GM23338 (cell line): ENCODE data around the gene RHOA. TPM values are rescaled to one million over a fixed set of nuclear protein-coding genes. Genes with fewer than 3 reads are reported as not detected.

Experiments
- ATAC-seq: fragments of 200-7000 bp; cut with Tn5 transposase; 3 replicates; pipeline ENCODE4 v1.9.1; 2020
- DNase-seq: peaks from one replicate; pipeline ENCODE4 v3.0.0-alpha.2; 2015; ENCODE audit warnings: low spot score
- H2AFZ ChIP-seq: fragments of 200-600 bp; sonication (generic); 2 replicates; pipeline ENCODE4 v1.8.0; 2016; ENCODE audit warnings: antibody characterized with exemption, mild to moderate bottlenecking, moderate library complexity
- H3F3A ChIP-seq: fragments of 200-600 bp; sonication (generic); replicated peaks from 2 replicates; pipeline ENCODE4 v1.8.0; 2017; ENCODE audit warnings: antibody characterized with exemption, mixed run types, low read depth
- H3K27ac ChIP-seq: fragments of 200-600 bp; sonication (generic); 2 replicates; pipeline ENCODE4 v1.6.1; 2016; ENCODE audit warnings: low read depth
- H3K27me3 ChIP-seq: fragments of 200-600 bp; sonication (generic); 2 replicates; pipeline ENCODE4 v1.8.0; 2016; ENCODE audit warnings: mild to moderate bottlenecking, mixed run types, moderate library complexity; ENCODE audit not compliant: insufficient read depth
- H3K36me3 ChIP-seq: fragments of 200-600 bp; sonication (generic); 2 replicates; pipeline ENCODE4 v1.8.0; 2016; ENCODE audit warnings: mild to moderate bottlenecking; ENCODE audit not compliant: insufficient read depth
- H3K4me1 ChIP-seq: fragments of 200-600 bp; sonication (generic); 2 replicates; pipeline ENCODE4 v1.8.0; 2016; ENCODE audit warnings: mild to moderate bottlenecking, moderate library complexity; ENCODE audit not compliant: insufficient read depth
- H3K4me2 ChIP-seq: fragments of 200-600 bp; sonication (generic); 2 replicates; pipeline ENCODE4 v1.7.1; 2017; ENCODE audit warnings: mixed run types
- H3K4me3 ChIP-seq: fragments of 200-600 bp; sonication (generic); 2 replicates; pipeline ENCODE4 v1.6.1; 2016; ENCODE audit warnings: mixed run types
- H3K79me2 ChIP-seq: fragments of 200-600 bp; sonication (generic); replicated peaks from 2 replicates; pipeline ENCODE4 v1.8.0; 2017; ENCODE audit warnings: mild to moderate bottlenecking; ENCODE audit not compliant: insufficient read depth
- H3K9me2 ChIP-seq: fragments of 200-600 bp; sonication (generic); 2 replicates; pipeline ENCODE4 v1.8.0; 2017; ENCODE audit not compliant: insufficient read depth
- H4K20me1 ChIP-seq: fragments of 200-600 bp; sonication (generic); replicated peaks from 2 replicates; pipeline ENCODE4 v1.8.0; 2017; ENCODE audit warnings: mild to moderate bottlenecking; ENCODE audit not compliant: insufficient read depth
- H3K27ac Mint-ChIP-seq: 2 replicates; pipeline ENCODE4 v1.8.0; 2020; ENCODE audit warnings: inconsistent platforms, mild to moderate bottlenecking, moderate library complexity, mixed read lengths
- H3K27me3 Mint-ChIP-seq: 3 replicates; pipeline ENCODE4 v1.8.0; 2022; ENCODE audit warnings: low read depth, mild to moderate bottlenecking, moderate library complexity, mixed read lengths, inconsistent platforms; ENCODE audit not compliant: insufficient read depth, poor library complexity
- H3K36me3 Mint-ChIP-seq: 3 replicates; pipeline ENCODE4 v1.8.0; 2021; ENCODE audit warnings: low read depth, mild to moderate bottlenecking, inconsistent platforms, moderate library complexity, mixed read lengths
- H3K4me1 Mint-ChIP-seq: 3 replicates; pipeline ENCODE4 v1.8.0; 2020; ENCODE audit warnings: mild to moderate bottlenecking, inconsistent platforms, mixed read lengths
- H3K4me3 Mint-ChIP-seq: 3 replicates; pipeline ENCODE4 v1.8.0; 2021; ENCODE audit warnings: moderate library complexity, mild to moderate bottlenecking, inconsistent platforms, mixed read lengths
- H3K9me3 Mint-ChIP-seq: 3 replicates; pipeline ENCODE4 v1.8.0; 2020; ENCODE audit warnings: moderate library complexity, mild to moderate bottlenecking, inconsistent platforms, mixed read lengths
- CREB1 ChIP-seq: fragments of 250-450 bp; sonication (Bioruptor Pico); IDR thresholded peaks from 2 replicates; pipeline ENCODE4 v1.5.0; 2020; ENCODE audit warnings: low read depth, mild to moderate bottlenecking, moderate library complexity
- CTCF ChIP-seq, 2 experiments: fragments of 200-600 bp in 1 of 2; sonication (generic) in 1 of 2; conservative IDR thresholded peaks; 2 replicates each; pipeline versions ENCODE4 v1.5.1 to v1.6.1; 2016 to 2017; ENCODE audit warnings: antibody characterized with exemption in 2 of 2, low read depth in 2 of 2, mild to moderate bottlenecking in 2 of 2, moderate library complexity in 1 of 2
- EZH2phosphoT487 ChIP-seq: fragments of 200-600 bp; sonication (generic); IDR thresholded peaks from one replicate; pipeline ENCODE4 v1.8.1; 2018; ENCODE audit warnings: antibody characterized with exemption; ENCODE audit not compliant: unreplicated experiment
- JUNB ChIP-seq: IDR thresholded peaks from one replicate; pipeline ENCODE4 v1.6.1; 2016; ENCODE audit warnings: antibody characterized with exemption; ENCODE audit not compliant: unreplicated experiment
- NANOG ChIP-seq: IDR thresholded peaks from 2 replicates; pipeline ENCODE4 v1.6.1; 2016; ENCODE audit warnings: antibody characterized with exemption, borderline replicate concordance
- STAT1 ChIP-seq: IDR thresholded peaks from one replicate; pipeline ENCODE4 v1.6.1; 2016; ENCODE audit warnings: antibody characterized with exemption; ENCODE audit not compliant: unreplicated experiment
- ZNF331 ChIP-seq: fragments of 250-450 bp; sonication (Bioruptor Pico); IDR thresholded peaks from 2 replicates; pipeline ENCODE4 v1.5.0; 2020; ENCODE audit warnings: low read depth, mild to moderate bottlenecking, moderate library complexity
- ZNF462 ChIP-seq: fragments of 250-450 bp; sonication (Bioruptor Pico); IDR thresholded peaks from 2 replicates; pipeline ENCODE4 v1.5.0; 2020; ENCODE audit warnings: mild to moderate bottlenecking, moderate library complexity
- polyA plus RNA-seq: library from polyadenylated mRNA; unstranded; fragments of >200 nt; fragmentation: Nextera tagmentation; extraction: Ambion mirVana; gene quantifications from 2 replicates; pipeline ENCODE4 v1.2.1, GENCODE V29; 2016
- total RNA-seq: library from RNA; depleted of rRNA; stranded (reverse); fragments of >200 nt; shearing (Covaris generic); gene quantifications from 2 replicates; pipeline ENCODE4 v1.2.3, GENCODE V29; 2014
- TF ChIP-seq, protein P1 (sequence below): IDR thresholded peaks from one replicate; pipeline ENCODE4 v1.6.1; 2018; ENCODE audit warnings: antibody characterized with exemption; ENCODE audit not compliant: unreplicated experiment

Gene RHOA
- total and polyA plus RNA-seq, 2 experiments from 2014 or later, result 248 to 373 TPM

DNA sequence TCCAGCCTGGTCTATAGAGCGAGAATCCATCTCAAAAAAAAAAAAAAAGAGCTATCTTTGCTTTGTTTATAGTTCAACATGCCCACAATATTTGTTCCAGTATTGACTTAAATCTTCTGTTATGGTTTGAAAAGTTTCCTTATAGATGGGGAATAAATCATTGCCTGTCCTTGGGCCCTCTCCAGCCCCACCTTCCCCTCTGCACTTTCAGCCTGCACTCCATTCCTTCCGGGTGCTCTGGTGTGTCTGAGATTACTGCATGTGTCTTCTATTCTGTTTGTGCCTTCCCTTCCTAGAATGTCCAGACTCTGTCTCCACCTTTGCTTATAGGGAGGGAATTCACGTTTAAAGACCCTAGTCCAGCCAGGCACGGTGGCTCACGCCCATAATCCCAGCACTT lies 28.4 kb downstream of the RHOA start:
- Mint-ChIP-seq H3K4me3 (no peak overlapping the region), H3K36me3 (peaks cover 3% of the 10 kb centered on the region; the same call in 2 of the 3 replicates), H3K4me1 (peaks cover 3% of the 10 kb centered on the region; the same call in 1 of the 3 replicates), H3K27me3 (peaks cover 3% of the 10 kb centered on the region), H3K27ac (no peak overlapping the region), H3K9me3 (no peaks in the 10 kb centered on the region)
- no peak for DNase-seq
- Histone ChIP-seq H3F3A (peaks cover 4% of the 10 kb centered on the region; the same call in 1 of the 2 replicates), H3K9me2 (no peaks in the 10 kb centered on the region), H2AFZ (no peak overlapping the region), H3K27me3 (no peaks in the 10 kb centered on the region), H3K4me1 (0 out of 2 replicates have a peak, but pooled peaks cover under 1% of the 10 kb centered on the region), H3K4me2 (no peak overlapping the region), H3K27ac (no peak overlapping the region), H4K20me1 (peaks cover 49% of the 10 kb centered on the region), H3K79me2 (peaks cover 100% of the 10 kb centered on the region), H3K36me3 (no peaks in the 10 kb centered on the region), H3K4me3 (no peak overlapping the region)
- TF ChIP-seq ZNF331 (CRISPR knock-in tag) (no peak), JUNB (no peak), CTCF (conservative IDR thresholded peaks at IDR 0.05; ENCODE audit: low read depth in 2 of 2) (no peak), NANOG (no peak), STAT1 (no peak), ZNF462 (no peak), CREB1 (CRISPR knock-in tag) (no peak), EZH2phosphoT487 (no peak)
- TF ChIP-seq, protein P1, sequence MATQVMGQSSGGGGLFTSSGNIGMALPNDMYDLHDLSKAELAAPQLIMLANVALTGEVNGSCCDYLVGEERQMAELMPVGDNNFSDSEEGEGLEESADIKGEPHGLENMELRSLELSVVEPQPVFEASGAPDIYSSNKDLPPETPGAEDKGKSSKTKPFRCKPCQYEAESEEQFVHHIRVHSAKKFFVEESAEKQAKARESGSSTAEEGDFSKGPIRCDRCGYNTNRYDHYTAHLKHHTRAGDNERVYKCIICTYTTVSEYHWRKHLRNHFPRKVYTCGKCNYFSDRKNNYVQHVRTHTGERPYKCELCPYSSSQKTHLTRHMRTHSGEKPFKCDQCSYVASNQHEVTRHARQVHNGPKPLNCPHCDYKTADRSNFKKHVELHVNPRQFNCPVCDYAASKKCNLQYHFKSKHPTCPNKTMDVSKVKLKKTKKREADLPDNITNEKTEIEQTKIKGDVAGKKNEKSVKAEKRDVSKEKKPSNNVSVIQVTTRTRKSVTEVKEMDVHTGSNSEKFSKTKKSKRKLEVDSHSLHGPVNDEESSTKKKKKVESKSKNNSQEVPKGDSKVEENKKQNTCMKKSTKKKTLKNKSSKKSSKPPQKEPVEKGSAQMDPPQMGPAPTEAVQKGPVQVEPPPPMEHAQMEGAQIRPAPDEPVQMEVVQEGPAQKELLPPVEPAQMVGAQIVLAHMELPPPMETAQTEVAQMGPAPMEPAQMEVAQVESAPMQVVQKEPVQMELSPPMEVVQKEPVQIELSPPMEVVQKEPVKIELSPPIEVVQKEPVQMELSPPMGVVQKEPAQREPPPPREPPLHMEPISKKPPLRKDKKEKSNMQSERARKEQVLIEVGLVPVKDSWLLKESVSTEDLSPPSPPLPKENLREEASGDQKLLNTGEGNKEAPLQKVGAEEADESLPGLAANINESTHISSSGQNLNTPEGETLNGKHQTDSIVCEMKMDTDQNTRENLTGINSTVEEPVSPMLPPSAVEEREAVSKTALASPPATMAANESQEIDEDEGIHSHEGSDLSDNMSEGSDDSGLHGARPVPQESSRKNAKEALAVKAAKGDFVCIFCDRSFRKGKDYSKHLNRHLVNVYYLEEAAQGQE, result no peak
- no peak for ATAC-seq
